OCI-LY7 (cell line): ENCODE data around the gene APOF. TPM values are rescaled to one million over a fixed set of nuclear protein-coding genes. Genes with fewer than 3 reads are reported as not detected.
"Not testable (repeated sequence)": the region's sequence is repeated elsewhere in the genome, so short reads cannot be mapped to it uniquely, and the experiment has no call there.

Experiments used
- BruUV-seq: library from RNA; stranded (reverse); fragments of 400-500 nt; replicated peaks from 2 replicates; lab custom pipeline; 2021; lab: Mats Ljungman, UMichigan
- CTCF ChIA-PET: fragments of 300-600 bp; sonication (Branson Sonifier 250); formaldehyde crosslinking; loops from one replicate; lab custom pipeline; 2022; ENCODE audit warnings: antibody characterized with exemption; ENCODE audit not compliant: unreplicated experiment; lab: Charles Lee
- POLR2A ChIA-PET: fragments of 300-600 bp; sonication (Branson Sonifier 250); formaldehyde crosslinking; loops from one replicate; lab custom pipeline; 2022; ENCODE audit warnings: antibody characterized with exemption; lab: Charles Lee
- DNase-seq: peaks from one replicate; pipeline ENCODE4 v3.0.0-alpha.2; 2015; ENCODE audit warnings: low spot score
- H2AFZ ChIP-seq: fragments of 200-600 bp; sonication (generic), shearing (Covaris generic); 2 replicates; pipeline ENCODE4 v1.6.1; 2014; ENCODE audit warnings: mild to moderate bottlenecking, antibody characterized with exemption, low read length, moderate library complexity
- H3K27ac ChIP-seq: fragments of 200-600 bp; sonication (generic); 2 replicates; pipeline ENCODE4 v1.5.1; 2014; ENCODE audit warnings: mixed run types, low read depth, mild to moderate bottlenecking, moderate library complexity, low read length, inconsistent platforms; ENCODE audit not compliant: poor library complexity, severe bottlenecking
- H3K36me3 ChIP-seq: fragments of 200-600 bp; sonication (generic); 2 replicates; pipeline ENCODE4 v1.6.1; 2014; ENCODE audit warnings: mild to moderate bottlenecking, antibody characterized with exemption, low read length, moderate library complexity, mixed read lengths; ENCODE audit not compliant: insufficient read depth
- H3K4me1 ChIP-seq: fragments of 200-600 bp; sonication (generic); 2 replicates; pipeline ENCODE4 v1.5.1; 2014; ENCODE audit warnings: mild to moderate bottlenecking, low read length; ENCODE audit not compliant: insufficient read depth, poor library complexity, severe bottlenecking
- H3K4me2 ChIP-seq: fragments of 200-600 bp; sonication (generic); 2 replicates; pipeline ENCODE4 v1.6.1; 2014; ENCODE audit warnings: mild to moderate bottlenecking, low read length
- H3K4me3 ChIP-seq: fragments of 200-600 bp; sonication (generic); 2 replicates; pipeline ENCODE4 v1.5.1; 2014; ENCODE audit warnings: mild to moderate bottlenecking, low read depth, low read length; ENCODE audit not compliant: poor library complexity, severe bottlenecking
- H3K79me2 ChIP-seq: fragments of 200-600 bp; sonication (generic); 2 replicates; pipeline ENCODE4 v1.6.1; 2016; ENCODE audit warnings: low read depth, mild to moderate bottlenecking, low read length, moderate library complexity, mixed read lengths; ENCODE audit not compliant: insufficient read depth
- H3K9me2 ChIP-seq: fragments of 200-600 bp; sonication (generic); 2 replicates; pipeline ENCODE4 v1.6.1; 2016; ENCODE audit warnings: mild to moderate bottlenecking, low read length, mixed read lengths; ENCODE audit not compliant: insufficient read depth
- H3K9me3 ChIP-seq: fragments of 200-600 bp; sonication (generic); 2 replicates; pipeline ENCODE4 v1.6.1; 2014; ENCODE audit warnings: mild to moderate bottlenecking, mixed run types, low read length, mixed read lengths
- H4K20me1 ChIP-seq: fragments of 200-600 bp; sonication (generic); 2 replicates; pipeline ENCODE4 v1.6.1; 2014; ENCODE audit warnings: mild to moderate bottlenecking, antibody characterized with exemption, low read length, moderate library complexity, mixed read lengths; ENCODE audit not compliant: insufficient read depth
- CTCF ChIP-seq: fragments of 200-600 bp; sonication (generic); conservative IDR thresholded peaks from 2 replicates; pipeline ENCODE4 v1.5.1; 2014; ENCODE audit warnings: mild to moderate bottlenecking, antibody characterized with exemption, low read length, moderate library complexity, mixed read lengths
- EZH2phosphoT487 ChIP-seq: fragments of 200-600 bp; sonication (generic); IDR thresholded peaks from 2 replicates; pipeline ENCODE4 v1.6.1; 2018; ENCODE audit warnings: low read depth, borderline replicate concordance, mild to moderate bottlenecking, mixed run types, antibody characterized with exemption, low read length, moderate library complexity, mixed read lengths
- intact Hi-C: fragments of 100-400 bp; cut with micrococcal nuclease; formaldehyde crosslinking; loops from one replicate; pipeline ENCODE4 v1.10.0; 2022; ENCODE audit not compliant: unreplicated experiment
- total RNA-seq, 2 experiments: library from RNA; depleted of rRNA in 1 of 2; stranded (reverse); fragments of >200 nt in 1 of 2; shearing (Covaris generic) in 1 of 2; gene quantifications; 2 replicates each; pipeline ENCODE4 v1.2.3, GENCODE V29; 2014 to 2022

APOF gene
- total RNA-seq, 2 experiments from 2014 or later = 0.16 to 0.38 TPM

GRCh38 chr12:56399466-56399865, 36.8 kb upstream of the APOF start:
- BruUV-seq, POLR2A ChIA-PET, H3K4me2 ChIP-seq: not testable (repeated sequence)

GRCh38 chr12:56398324-56398723, 35.7 kb upstream of the APOF start:
- no TSS peak for BruUV-seq
- Histone ChIP-seq H4K20me1 (no peaks in the 10 kb centered on the region), H2AFZ (no peak overlapping the region), H3K36me3 (no peaks in the 10 kb centered on the region), H3K79me2 (no peaks in the 10 kb centered on the region), H3K4me3 (no peak overlapping the region), H3K9me2 (no peaks in the 10 kb centered on the region), H3K4me2 (no peak overlapping the region), H3K9me3 (0 out of 2 replicates have a peak, but pooled peaks cover 4% of the 10 kb centered on the region), H3K27ac (no peak overlapping the region), H3K4me1 (no peaks in the 10 kb centered on the region)
- TF ChIP-seq CTCF = no peak
- TF ChIP-seq EZH2phosphoT487 = no peak
- ChIA-PET POLR2A (interaction anchor here (0.6 to 0.8 kb wide), 3 partner anchors 10 to 45 kb away, joined by 3 read pairs; no protein-coding TSS in a partner anchor), CTCF (interaction anchor here (0.7 kb wide), 1 partner anchor 10 kb away, joined by 3 read pairs; no protein-coding TSS in a partner anchor)
- no peak for DNase-seq
- intact Hi-C loops = no loop called here

More at GRCh38 chr12:56399466-56399865, 36.8 kb upstream of the APOF start:
- CTCF ChIA-PET, H3K79me2 ChIP-seq, H3K9me2 ChIP-seq, intact Hi-C loops, DNase-seq, H3K4me1 ChIP-seq, H3K27ac ChIP-seq, H4K20me1 ChIP-seq, H3K9me3 ChIP-seq, H3K4me3 ChIP-seq, H3K36me3 ChIP-seq, H2AFZ ChIP-seq: not testable (repeated sequence)

- H3K4me1 ChIP-seq = no peaks in the 10 kb centered on the region
- 0 out of 2 replicates have a peak, but pooled peaks cover 8% of the 10 kb centered on the region for H3K9me3 ChIP-seq
- intact Hi-C loops = no loop called here
- H3K4me3 ChIP-seq = no peak overlapping the region
- ChIA-PET POLR2A (interaction anchor here (0.5 to 1.1 kb wide), 4 partner anchors 17 to 179 kb away, joined by 4 to 8 read pairs (median 4); partner anchors contain the start of gene TIMELESS), CTCF (no interaction called here)
- H3K9me2 ChIP-seq = no peaks in the 10 kb centered on the region
- no peak for TF ChIP-seq EZH2phosphoT487
- TF ChIP-seq CTCF = no peak
- H2AFZ ChIP-seq = no peak overlapping the region
- no peaks in the 10 kb centered on the region for H3K36me3 ChIP-seq
- no TSS peak for BruUV-seq
- H4K20me1 ChIP-seq = no peaks in the 10 kb centered on the region
- no peak for DNase-seq
- no peaks in the 10 kb centered on the region for H3K79me2 ChIP-seq
- no peak overlapping the region for H3K4me2 ChIP-seq
- H3K27ac ChIP-seq = no peak overlapping the region
Observed at GRCh38 chr12:56392331-56392730, 29.7 kb upstream of the APOF start.
